Activated CD8-positive, alpha-beta memory T cell treated with anti-CD3 and anti-CD28 coated beads for 48 hours (primary cell): Measurements from ENCODE around the gene NDUFAF8.

Source experiments
- DNase-seq, 3 experiments: peaks; one replicate each; pipeline ENCODE4 v3.0.0-alpha.2; 2020; ENCODE audit warnings: low read depth in 2 of 3, low spot score in 2 of 3

NDUFAF8 gene

GRCh38 chr17:81251709-81252301 lies 12.7 kb downstream of the NDUFAF8 start:
- DNase-seq: no peak

- no peak for DNase-seq
Measured at GRCh38 chr17:81252326-81252986, 13.3 kb downstream of the NDUFAF8 start.

- no peak for DNase-seq
Measured at GRCh38 chr17:81252987-81253329, 13.8 kb downstream of the NDUFAF8 start.

- DNase-seq: no peak
Measured at GRCh38 chr17:81253358-81254131, 14.4 kb downstream of the NDUFAF8 start.

GRCh38 chr17:81254955-81255717 lies 16.0 kb downstream of the NDUFAF8 start:
- DNase-seq: no peak

GRCh38 chr17:81256616-81257015 lies 17.5 kb downstream of the NDUFAF8 start:
- no peak for DNase-seq

DNA sequence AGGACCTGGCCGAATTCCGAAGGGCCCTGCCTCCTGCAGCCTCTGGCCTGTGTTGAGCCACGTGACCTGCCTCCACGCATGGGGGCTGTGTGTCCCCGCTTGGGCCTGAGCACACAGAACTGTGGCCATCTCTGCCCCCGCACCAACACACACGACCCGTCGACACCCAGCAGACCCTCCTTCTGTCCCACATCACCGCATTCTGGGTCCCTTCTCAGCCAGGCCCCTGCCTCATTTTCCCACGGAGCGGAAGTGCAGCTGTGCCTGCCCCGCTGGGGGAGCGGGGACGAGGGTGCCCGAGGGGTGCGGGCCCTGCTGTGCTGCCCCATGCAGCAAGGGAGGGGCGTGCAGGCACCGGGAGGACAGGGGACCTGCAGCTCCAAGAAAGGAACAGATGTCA lies 18.4 kb downstream of the NDUFAF8 start:
- no peak for DNase-seq

- DNase-seq: no peak
Measured at GRCh38 chr17:81258292-81258691, 19.2 kb downstream of the NDUFAF8 start.

DNA sequence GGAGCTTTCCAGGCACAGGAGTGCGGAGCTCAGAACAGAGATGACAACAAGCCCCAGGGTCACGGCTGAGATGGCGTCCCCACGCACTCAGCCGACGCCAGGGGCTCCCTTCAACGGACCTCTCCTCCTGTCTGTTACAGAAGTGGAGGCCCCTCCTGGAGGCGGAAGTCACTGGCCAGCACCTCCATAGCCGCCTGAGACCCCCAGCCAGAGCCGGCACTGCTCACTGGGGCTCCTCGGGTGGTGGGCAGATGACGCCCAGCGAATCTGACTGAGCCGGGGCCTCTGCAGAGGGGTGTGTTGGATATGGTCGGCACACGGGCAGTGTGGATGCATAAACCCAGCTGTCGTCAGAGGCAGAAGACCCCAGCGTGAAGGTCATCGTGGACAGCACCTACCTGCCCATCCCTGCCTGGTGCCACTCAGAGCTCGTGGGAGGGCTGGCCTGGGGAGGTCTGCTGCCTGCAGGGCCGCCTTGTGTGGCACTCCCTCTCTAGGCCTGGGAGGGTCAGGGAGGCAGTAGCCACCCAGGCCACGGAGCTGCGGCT lies 20.0 kb downstream of the NDUFAF8 start:
- no peak for DNase-seq

- no peak for DNase-seq
Measured at GRCh38 chr17:81260171-81260570, 21.1 kb downstream of the NDUFAF8 start.

DNA sequence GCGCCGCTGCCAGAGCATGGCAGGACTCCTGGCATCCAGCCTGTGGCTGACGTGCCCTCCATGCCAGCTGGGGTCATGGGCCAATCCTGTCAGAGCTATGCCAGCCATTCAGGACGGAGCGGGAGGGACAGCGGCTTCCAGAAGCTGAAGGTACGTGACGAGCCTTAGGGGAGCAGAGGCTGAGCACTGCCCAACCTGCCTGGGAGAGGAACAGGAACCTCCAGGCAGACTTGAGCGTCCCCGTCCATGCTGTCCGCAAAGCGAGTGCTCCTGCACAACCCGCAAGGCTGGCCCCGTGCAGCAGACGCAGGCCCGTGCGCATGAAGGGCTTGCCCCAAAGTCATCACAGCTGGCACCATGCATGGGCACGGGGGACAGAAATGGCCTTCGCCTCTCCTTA lies 21.5 kb downstream of the NDUFAF8 start:
- DNase-seq: no peak

DNA sequence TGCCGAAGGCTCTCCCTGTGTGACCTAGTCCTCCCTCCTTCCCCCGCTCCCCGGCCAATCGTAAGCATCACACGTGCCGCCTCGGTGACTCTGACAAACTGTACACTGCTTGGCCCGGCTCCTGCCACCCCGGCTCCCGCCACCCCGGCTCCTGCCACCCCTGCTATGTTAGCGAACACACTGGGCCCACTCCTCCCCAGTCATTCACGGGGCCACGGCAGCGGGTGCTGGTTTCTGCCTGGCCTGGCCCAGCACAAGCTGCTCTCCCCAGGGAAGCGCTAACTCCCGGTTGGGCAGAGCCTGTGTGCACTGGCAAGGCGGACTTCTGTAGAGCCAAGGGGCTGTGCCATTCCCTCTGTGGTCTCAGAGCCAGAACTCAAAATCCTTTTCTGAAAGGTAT lies 22.0 kb downstream of the NDUFAF8 start:
- DNase-seq: no peak

DNA sequence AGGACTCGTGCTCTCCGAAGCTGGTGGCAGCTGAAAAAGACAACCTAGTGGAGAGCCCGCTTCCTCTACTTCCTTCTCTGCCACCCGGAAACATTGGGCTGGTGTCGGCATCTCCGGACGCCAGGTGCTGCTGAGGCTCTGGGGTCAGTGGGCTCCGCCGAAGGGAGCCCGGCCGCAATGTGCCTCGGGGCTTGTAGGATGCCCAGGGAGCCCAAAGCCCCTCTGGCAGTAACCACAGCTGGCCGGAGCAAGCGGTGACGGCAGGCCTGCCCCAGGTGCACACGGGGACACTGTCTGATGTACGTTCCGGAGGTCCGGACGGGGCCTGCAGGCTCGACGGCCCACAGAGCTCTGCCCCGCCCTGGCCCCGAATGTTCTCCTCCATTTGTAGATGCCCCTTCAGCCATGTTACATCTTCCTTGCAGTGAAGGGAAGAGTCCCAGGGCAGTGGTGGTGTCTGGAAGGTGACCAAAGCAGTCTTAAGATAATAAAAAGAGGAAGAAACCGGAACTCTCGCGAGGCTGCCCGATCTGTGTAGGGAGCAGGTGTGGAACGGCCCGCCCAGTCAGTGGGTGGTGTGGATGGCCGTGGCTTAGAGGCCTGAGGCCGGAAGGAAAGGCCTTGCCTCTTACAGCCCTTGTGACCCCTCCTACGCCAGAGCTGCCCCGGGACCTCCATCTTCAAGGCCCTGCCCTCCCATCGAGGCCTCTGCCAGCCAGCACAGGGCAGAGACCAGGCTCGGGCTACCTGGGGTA lies 22.6 kb downstream of the NDUFAF8 start:
- no peak for DNase-seq

DNA sequence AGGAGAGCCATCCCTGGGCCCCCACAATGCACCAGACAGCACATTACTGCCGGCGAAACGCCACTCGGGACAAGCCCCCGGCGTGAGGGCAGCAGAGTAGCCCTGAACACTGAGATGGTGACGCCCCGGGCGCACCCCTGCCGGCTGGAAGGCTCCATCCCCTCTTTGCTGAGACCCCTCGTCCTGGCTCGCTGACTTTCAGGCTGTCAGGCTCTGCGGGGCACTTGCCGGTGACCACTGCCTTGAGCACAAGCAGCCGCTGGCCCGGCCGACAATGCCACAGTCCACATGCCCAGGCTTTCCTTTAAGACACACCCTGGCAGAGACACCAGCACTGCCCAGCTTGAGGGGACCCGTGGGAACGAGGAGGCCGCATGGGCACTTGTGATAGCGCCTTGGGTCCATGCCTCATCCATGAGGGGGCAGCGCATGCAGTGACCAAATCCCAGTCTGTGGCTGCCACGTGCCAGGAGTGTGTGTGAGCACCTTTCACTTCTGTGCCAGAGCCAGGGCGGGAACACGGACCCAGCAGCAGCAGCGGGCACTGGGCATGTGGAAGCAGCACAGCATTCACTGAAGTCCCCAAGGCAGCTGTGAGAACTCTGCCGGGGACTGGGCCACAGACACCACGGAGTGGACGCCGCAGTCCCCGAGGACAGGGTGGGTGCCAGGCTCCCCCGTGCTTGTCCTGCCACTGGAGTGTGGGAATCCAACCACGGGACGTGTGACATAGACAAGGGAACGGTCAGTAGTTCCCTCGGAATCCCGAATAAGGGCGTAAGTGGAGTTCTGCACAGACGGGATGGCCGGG lies 24.5 kb downstream of the NDUFAF8 start:
- no peak for DNase-seq

GRCh38 chr17:81264640-81265039 lies 25.5 kb downstream of the NDUFAF8 start:
- DNase-seq: no peak

GRCh38 chr17:81265576-81265975 lies 26.5 kb downstream of the NDUFAF8 start:
- DNase-seq: no peak

- DNase-seq: no peak
Measured at GRCh38 chr17:81267390-81268067, 28.4 kb downstream of the NDUFAF8 start.

GRCh38 chr17:81270279-81270678 lies 31.2 kb downstream of the NDUFAF8 start:
- no peak for DNase-seq

DNA sequence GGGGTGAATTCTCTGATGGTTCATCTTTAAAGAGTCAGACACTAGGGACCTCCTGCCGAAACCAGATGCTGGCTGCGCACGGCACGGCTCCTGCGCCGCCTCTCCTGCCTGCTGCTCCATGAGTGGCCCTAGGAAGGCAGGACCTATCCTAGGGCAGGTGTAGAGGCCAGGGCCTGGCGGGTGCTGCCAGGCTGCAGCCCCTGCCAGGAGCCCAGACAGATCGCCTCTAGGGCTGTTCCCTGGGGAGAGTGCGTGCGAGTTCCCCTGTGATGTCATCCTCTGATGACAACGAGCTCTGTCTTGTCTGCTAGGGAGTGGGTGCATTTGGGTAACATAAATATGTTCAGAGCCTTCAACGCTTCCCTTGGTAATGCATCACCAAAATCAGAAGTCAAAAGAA lies 32.1 kb downstream of the NDUFAF8 start:
- DNase-seq: no peak
